Measurements from ENCODE around the gene MAP7. TPM values are rescaled to one million over a fixed set of nuclear protein-coding genes. Genes with fewer than 3 reads are reported as not detected.

Gene MAP7
- total and polyA plus RNA-seq, 5 experiments from 2014 or later: 0.15 to 0.16 TPM; not detected in 3

Other genes with a start within 250 kb of the MAP7 start
- gene MAP3K5, start 242.1 kb upstream of the MAP7 start, total RNA-seq: 1 to 10 TPM; 7.7 to 8.7 TPM
- gene MAP3K5, start 242.1 kb upstream of the MAP7 start, polyA plus RNA-seq: 1 to 10 TPM; 3.0 to 4.5 (median 3.1) TPM